ENCODE results near the gene HEPHL1. TPM values are rescaled to one million over a fixed set of nuclear protein-coding genes. Genes with fewer than 3 reads are reported as not detected.
"Not testable (repeated sequence)": the region's sequence is repeated elsewhere in the genome, so short reads cannot be mapped to it uniquely, and the experiment has no call there.

Gene HEPHL1
- total and polyA plus RNA-seq, 5 donors = not detected

- DNase-seq (no peak), ATAC-seq (no peak)
- intact Hi-C loops (cut with DNase I) = no loop called here
- Histone ChIP-seq H3K4me3 (ENCODE audit: low read length) (no peak overlapping the region), H3K27me3 (ENCODE audit: control insufficient read depth, insufficient read depth) (no peaks in the 10 kb centered on the region), H3K9me3 (ENCODE audit: control insufficient read depth, low read length) (no peaks in the 10 kb centered on the region), H3K27ac (ENCODE audit: low read length) (no peak overlapping the region), H3K4me1 (ENCODE audit: control insufficient read depth, insufficient read depth, low read length) (no peaks in the 10 kb centered on the region)
- WGBS = 89% methylated on average over 1 of the region's 1 CpG
These were observed 96.0 kb downstream of the HEPHL1 start for GRCh38 chr11:94117197-94117574.

GRCh38 chr11:94117871-94118270, 96.7 kb downstream of the HEPHL1 start:
- no peak for ATAC-seq

GRCh38 chr11:94119676-94120075, 98.5 kb downstream of the HEPHL1 start:
- H3K4me3 ChIP-seq (ENCODE audit: low read length); ATAC-seq; DNase-seq; H3K27me3 ChIP-seq (ENCODE audit: control insufficient read depth, insufficient read depth); H3K27ac ChIP-seq (ENCODE audit: low read length); H3K9me3 ChIP-seq (ENCODE audit: control insufficient read depth, low read length); H3K4me1 ChIP-seq (ENCODE audit: control insufficient read depth, insufficient read depth, low read length); intact Hi-C loops (cut with DNase I): not testable (repeated sequence)
- 94% methylated on average over 6 of the region's 6 CpGs for WGBS

More at GRCh38 chr11:94117871-94118270, 96.7 kb downstream of the HEPHL1 start:
- intact Hi-C loops (cut with DNase I) = no loop called here
- H3K4me1 ChIP-seq (ENCODE audit: control insufficient read depth, insufficient read depth, low read length) = no peaks in the 10 kb centered on the region
- no peak for DNase-seq
- H3K9me3 ChIP-seq (ENCODE audit: control insufficient read depth, low read length) = no peaks in the 10 kb centered on the region
- no peaks in the 10 kb centered on the region for H3K27me3 ChIP-seq (ENCODE audit: control insufficient read depth, insufficient read depth)
- H3K27ac ChIP-seq (ENCODE audit: low read length) = no peak overlapping the region
- H3K4me3 ChIP-seq (ENCODE audit: low read length) = no peak overlapping the region

- H3K9me3 ChIP-seq (ENCODE audit: control insufficient read depth, low read length); H3K27me3 ChIP-seq (ENCODE audit: control insufficient read depth, insufficient read depth); DNase-seq; intact Hi-C loops (cut with DNase I); H3K27ac ChIP-seq (ENCODE audit: low read length); H3K4me1 ChIP-seq (ENCODE audit: control insufficient read depth, insufficient read depth, low read length); H3K4me3 ChIP-seq (ENCODE audit: low read length); ATAC-seq: not testable (repeated sequence)
- 80% methylated on average over 2 of the region's 2 CpGs for WGBS
These were observed 99.4 kb downstream of the HEPHL1 start for GRCh38 chr11:94120516-94120915.

GRCh38 chr11:94120946-94121345, 99.8 kb downstream of the HEPHL1 start:
- no peaks in the 10 kb centered on the region for H3K9me3 ChIP-seq (ENCODE audit: control insufficient read depth, low read length)
- no peaks in the 10 kb centered on the region for H3K27me3 ChIP-seq (ENCODE audit: control insufficient read depth, insufficient read depth)
- WGBS = 91% methylated on average over 6 of the region's 6 CpGs
- H3K4me3 ChIP-seq (ENCODE audit: low read length) = no peak overlapping the region
- intact Hi-C loops (cut with DNase I) = no loop called here
- H3K4me1 ChIP-seq (ENCODE audit: control insufficient read depth, insufficient read depth, low read length) = no peaks in the 10 kb centered on the region
- no peak for ATAC-seq
- no peak for DNase-seq
- H3K27ac ChIP-seq (ENCODE audit: low read length) = no peak overlapping the region

GRCh38 chr11:94125407-94126115, 104.4 kb downstream of the HEPHL1 start:
- ATAC-seq (no peak), DNase-seq (no peak)
- no peaks in the 10 kb centered on the region for H3K27me3 ChIP-seq (ENCODE audit: control insufficient read depth, insufficient read depth)
- H3K4me1 ChIP-seq (ENCODE audit: control insufficient read depth, insufficient read depth, low read length) = peaks cover 4% of the 10 kb centered on the region
- intact Hi-C loops (cut with DNase I) = no loop called here
- H3K9me3 ChIP-seq (ENCODE audit: control insufficient read depth, low read length) = no peaks in the 10 kb centered on the region
- 88% methylated on average over 8 of the region's 8 CpGs for WGBS
- H3K4me3 ChIP-seq (ENCODE audit: low read length) = no peak overlapping the region
- H3K27ac ChIP-seq (ENCODE audit: low read length) = no peak overlapping the region

GRCh38 chr11:94127638-94128037, 106.5 kb downstream of the HEPHL1 start:
- DNase-seq (no peak), ATAC-seq (no peak)
- peaks cover 17% of the 10 kb centered on the region for H3K4me1 ChIP-seq (ENCODE audit: control insufficient read depth, insufficient read depth, low read length)
- no peaks in the 10 kb centered on the region for H3K27me3 ChIP-seq (ENCODE audit: control insufficient read depth, insufficient read depth)
- no peaks in the 10 kb centered on the region for H3K9me3 ChIP-seq (ENCODE audit: control insufficient read depth, low read length)
- no peak overlapping the region for H3K27ac ChIP-seq (ENCODE audit: low read length)
- H3K4me3 ChIP-seq (ENCODE audit: low read length) = peak overlapping the region; percentile 61
- intact Hi-C loops (cut with DNase I) = no loop called here

GRCh38 chr11:94128291-94128745, 107.2 kb downstream of the HEPHL1 start:
- Histone ChIP-seq H3K9me3 (ENCODE audit: control insufficient read depth, low read length) (no peaks in the 10 kb centered on the region), H3K4me1 (ENCODE audit: control insufficient read depth, insufficient read depth, low read length) (peaks cover 17% of the 10 kb centered on the region), H3K4me3 (ENCODE audit: low read length) (peak overlapping the region; percentile 61), H3K27me3 (ENCODE audit: control insufficient read depth, insufficient read depth) (no peaks in the 10 kb centered on the region), H3K27ac (ENCODE audit: low read length) (peak overlapping the region; percentile 76)
- ATAC-seq (peak; percentile 34 to 44), DNase-seq (peak in 2 of 3 donors; percentile 21 to 65)
- WGBS = under 1% methylated on average over 23 of the region's 23 CpGs
- intact Hi-C loops (cut with DNase I) = no loop called here

GRCh38 chr11:94128746-94129511, 107.8 kb downstream of the HEPHL1 start, which contains the start of gene PANX1:
Gene PANX1 (plus strand): TSS chr11:94128841. CDS start chr11:94129313, 472 bp downstream.
- under 1% methylated on average over 92 of the region's 92 CpGs for WGBS
- intact Hi-C loops (cut with DNase I) = no loop called here
- no peaks in the 10 kb centered on the region for H3K9me3 ChIP-seq (ENCODE audit: control insufficient read depth, low read length)
- peak; percentile 94 to 96 for ATAC-seq
- H3K27ac ChIP-seq (ENCODE audit: low read length) = peak within 1 kb of the TSS; percentile 76
- no peaks in the 10 kb centered on the region for H3K27me3 ChIP-seq (ENCODE audit: control insufficient read depth, insufficient read depth)
- peak within 1 kb of the TSS; percentile 61 for H3K4me3 ChIP-seq (ENCODE audit: low read length)
- DNase-seq = peak; percentile 90 to 95 (median 91)
- peaks cover 20% of the 10 kb centered on the region for H3K4me1 ChIP-seq (ENCODE audit: control insufficient read depth, insufficient read depth, low read length)

- WGBS = 9% methylated on average over 20 of the region's 20 CpGs
- DNase-seq (peak in 1 of 3 donors; percentile 28), ATAC-seq (peak in 1 of 2 donors; percentile 71)
- Histone ChIP-seq H3K27ac (ENCODE audit: low read length) (peak overlapping the region; percentile 76), H3K27me3 (ENCODE audit: control insufficient read depth, insufficient read depth) (no peaks in the 10 kb centered on the region), H3K4me3 (ENCODE audit: low read length) (peak overlapping the region; percentile 61), H3K4me1 (ENCODE audit: control insufficient read depth, insufficient read depth, low read length) (peaks cover 27% of the 10 kb centered on the region), H3K9me3 (ENCODE audit: control insufficient read depth, low read length) (no peaks in the 10 kb centered on the region)
- intact Hi-C loops (cut with DNase I) = no loop called here
These were observed 108.6 kb downstream of the HEPHL1 start for GRCh38 chr11:94129512-94130297.

Data from right cardiac atrium (tissue), 5 donors.